WTC11 (cell line): Measurements from ENCODE around the gene TBC1D22A. TPM values are rescaled to one million over a fixed set of nuclear protein-coding genes. Genes with fewer than 3 reads are reported as not detected.

Experiments
- ATAC-seq: fragments of 200-7000 bp; cut with Tn5 transposase; 2 replicates; pipeline ENCODE4 v1.10.0; 2021; ENCODE audit warnings: mild to moderate bottlenecking, moderate library complexity
- CTCF ChIA-PET: fragments of 300-600 bp; sonication (Branson Sonifier 250); formaldehyde crosslinking; loops from one replicate; lab custom pipeline; 2021; ENCODE audit warnings: antibody characterized with exemption; lab: Charles Lee
- POLR2A ChIA-PET: fragments of 350-600 bp; sonication (Branson Sonifier 250); formaldehyde crosslinking; loops from one replicate; lab custom pipeline; 2021; ENCODE audit warnings: antibody characterized with exemption; lab: Charles Lee
- DNase-seq: peaks from one replicate; pipeline ENCODE4 v3.0.0; 2021; ENCODE audit warnings: low spot score
- H3K27ac Mint-ChIP-seq: 2 replicates; pipeline ENCODE4 v1.8.0; 2021; ENCODE audit warnings: mixed read lengths
- H3K27me3 Mint-ChIP-seq: 2 replicates; pipeline ENCODE4 v1.8.0; 2021; ENCODE audit warnings: low read depth, mild to moderate bottlenecking, moderate library complexity, mixed read lengths
- H3K36me3 Mint-ChIP-seq: 2 replicates; pipeline ENCODE4 v1.8.0; 2021; ENCODE audit warnings: mixed read lengths
- H3K4me1 Mint-ChIP-seq: 2 replicates; pipeline ENCODE4 v1.8.0; 2022; ENCODE audit warnings: mixed read lengths
- H3K4me3 Mint-ChIP-seq: 2 replicates; pipeline ENCODE4 v1.8.0; 2021; ENCODE audit warnings: mild to moderate bottlenecking, moderate library complexity, mixed read lengths
- H3K9me3 Mint-ChIP-seq: 2 replicates; pipeline ENCODE4 v1.8.0; 2021; ENCODE audit warnings: mixed read lengths
- CBFB ChIP-seq: sonication (generic); formaldehyde crosslinking; IDR thresholded peaks from 2 replicates; pipeline ENCODE4 v1.8.1; 2022; ENCODE audit warnings: mild to moderate bottlenecking, low read depth, missing genetic modification reagents
- FOXJ3 ChIP-seq: sonication (generic); formaldehyde crosslinking; IDR thresholded peaks from 2 replicates; pipeline ENCODE4 v1.9.0; 2021; ENCODE audit warnings: missing genetic modification reagents, mild to moderate bottlenecking, borderline replicate concordance
- FOXP1 ChIP-seq: sonication (generic); formaldehyde crosslinking; IDR thresholded peaks from 2 replicates; pipeline ENCODE4 v1.8.0; 2022; ENCODE audit warnings: missing genetic modification reagents, mild to moderate bottlenecking, moderate library complexity, borderline replicate concordance
- GABPB1 ChIP-seq: sonication (generic); formaldehyde crosslinking; IDR thresholded peaks from 2 replicates; pipeline ENCODE4 v1.8.1; 2023; ENCODE audit warnings: mild to moderate bottlenecking, missing genetic modification reagents
- SMAD3 ChIP-seq: sonication (generic); formaldehyde crosslinking; IDR thresholded peaks from 2 replicates; pipeline ENCODE4 v1.8.0; 2022; ENCODE audit warnings: missing genetic modification reagents, mild to moderate bottlenecking, borderline replicate concordance
- total RNA-seq: library from RNA; stranded (reverse); gene quantifications from 3 replicates; pipeline ENCODE4 v1.2.3, GENCODE V29; 2021
- TF ChIP-seq, protein P1 (sequence below): sonication (generic); formaldehyde crosslinking; IDR thresholded peaks from 2 replicates; pipeline ENCODE4 v1.8.0; 2023; ENCODE audit warnings: mild to moderate bottlenecking, missing genetic modification reagents
- TF ChIP-seq, protein P2 (sequence below): sonication (generic); formaldehyde crosslinking; IDR thresholded peaks from 2 replicates; pipeline ENCODE4 v1.8.1; 2023; ENCODE audit warnings: mild to moderate bottlenecking, missing genetic modification reagents
- TF ChIP-seq, protein P3 (sequence below): sonication (generic); formaldehyde crosslinking; conservative IDR thresholded peaks from 2 replicates; pipeline ENCODE4 v1.8.1; 2023; ENCODE audit warnings: mild to moderate bottlenecking, low read depth, missing genetic modification reagents, moderate library complexity
- TF ChIP-seq, protein P4 (sequence below): fragments of 250-450 bp; sonication (Bioruptor Pico); IDR thresholded peaks from 2 replicates; pipeline ENCODE4 v1.9.0; 2021; ENCODE audit warnings: mild to moderate bottlenecking
- TF ChIP-seq, protein P5 (sequence below): sonication (generic); formaldehyde crosslinking; IDR thresholded peaks from 2 replicates; pipeline ENCODE4 v1.8.1; 2023; ENCODE audit warnings: mild to moderate bottlenecking, missing genetic modification reagents, moderate library complexity
- TF ChIP-seq, protein P6 (sequence below): sonication (generic); formaldehyde crosslinking; IDR thresholded peaks from 2 replicates; pipeline ENCODE4 v1.8.0; 2022; ENCODE audit warnings: mild to moderate bottlenecking, missing genetic modification reagents
- TF ChIP-seq, protein P7 (sequence below): sonication (generic); formaldehyde crosslinking; IDR thresholded peaks from 2 replicates; pipeline ENCODE4 v1.8.1; 2023; ENCODE audit warnings: mild to moderate bottlenecking, moderate library complexity, missing genetic modification reagents
- TF ChIP-seq, protein P8 (sequence below): sonication (generic); formaldehyde crosslinking; IDR thresholded peaks from 2 replicates; pipeline ENCODE4 v1.8.0; 2022; ENCODE audit warnings: mild to moderate bottlenecking, missing genetic modification reagents

Gene TBC1D22A
- total RNA-seq, 1 experiment from 2014 or later = 18.1 TPM

DNA sequence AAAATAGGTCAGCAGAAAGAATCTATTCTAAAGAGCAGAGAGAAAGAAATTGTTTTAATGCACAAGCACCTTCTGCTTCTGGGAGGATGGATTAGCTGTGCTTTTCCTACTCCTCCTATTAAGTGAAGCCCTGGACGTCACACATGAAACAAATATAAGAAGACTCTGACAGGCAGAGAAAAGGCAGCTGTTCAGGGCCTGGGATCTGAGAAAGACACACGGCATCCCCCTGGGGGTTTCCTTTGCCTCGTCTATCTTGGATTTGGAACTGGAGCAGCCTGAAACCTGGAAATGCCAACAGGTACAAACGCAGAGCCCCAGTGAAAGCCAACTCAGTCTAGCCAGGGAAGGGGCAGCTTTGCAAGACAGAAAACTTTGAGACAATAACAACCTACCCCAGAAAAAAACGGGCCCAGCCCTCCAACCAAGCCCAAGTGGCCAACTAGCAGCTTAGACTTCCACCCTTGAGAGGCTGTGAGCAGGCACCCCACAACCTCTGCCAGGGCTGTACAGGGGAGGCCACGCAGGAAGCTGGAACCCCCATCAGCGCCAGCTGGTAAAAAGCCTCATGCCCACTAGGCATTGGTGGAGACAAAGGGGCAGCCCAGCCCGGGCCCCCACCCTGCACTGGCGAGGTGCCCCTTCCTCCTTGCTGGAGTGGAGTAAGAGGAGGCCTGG, 31.7 kb upstream of the TBC1D22A start:
- DNase-seq = no peak
- peaks cover 29% of the 10 kb centered on the region for H3K4me1 Mint-ChIP-seq
- H3K36me3 Mint-ChIP-seq = no peaks in the 10 kb centered on the region; the same call in 1 of the 2 replicates
- TF ChIP-seq FOXP1 (CRISPR knock-in tag) = no peak
- TF ChIP-seq, protein P1, sequence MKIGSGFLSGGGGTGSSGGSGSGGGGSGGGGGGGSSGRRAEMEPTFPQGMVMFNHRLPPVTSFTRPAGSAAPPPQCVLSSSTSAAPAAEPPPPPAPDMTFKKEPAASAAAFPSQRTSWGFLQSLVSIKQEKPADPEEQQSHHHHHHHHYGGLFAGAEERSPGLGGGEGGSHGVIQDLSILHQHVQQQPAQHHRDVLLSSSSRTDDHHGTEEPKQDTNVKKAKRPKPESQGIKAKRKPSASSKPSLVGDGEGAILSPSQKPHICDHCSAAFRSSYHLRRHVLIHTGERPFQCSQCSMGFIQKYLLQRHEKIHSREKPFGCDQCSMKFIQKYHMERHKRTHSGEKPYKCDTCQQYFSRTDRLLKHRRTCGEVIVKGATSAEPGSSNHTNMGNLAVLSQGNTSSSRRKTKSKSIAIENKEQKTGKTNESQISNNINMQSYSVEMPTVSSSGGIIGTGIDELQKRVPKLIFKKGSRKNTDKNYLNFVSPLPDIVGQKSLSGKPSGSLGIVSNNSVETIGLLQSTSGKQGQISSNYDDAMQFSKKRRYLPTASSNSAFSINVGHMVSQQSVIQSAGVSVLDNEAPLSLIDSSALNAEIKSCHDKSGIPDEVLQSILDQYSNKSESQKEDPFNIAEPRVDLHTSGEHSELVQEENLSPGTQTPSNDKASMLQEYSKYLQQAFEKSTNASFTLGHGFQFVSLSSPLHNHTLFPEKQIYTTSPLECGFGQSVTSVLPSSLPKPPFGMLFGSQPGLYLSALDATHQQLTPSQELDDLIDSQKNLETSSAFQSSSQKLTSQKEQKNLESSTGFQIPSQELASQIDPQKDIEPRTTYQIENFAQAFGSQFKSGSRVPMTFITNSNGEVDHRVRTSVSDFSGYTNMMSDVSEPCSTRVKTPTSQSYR (CRISPR knock-in tag) = no peak
- TF ChIP-seq, all 79 proteins: peak for 0
- ChIA-PET POLR2A (no interaction called here), CTCF (interaction anchor here (0.8 to 1.2 kb wide), 3 partner anchors 50 to 167 kb away, joined by 3 to 4 read pairs (median 3); no protein-coding TSS in a partner anchor)
- Mint-ChIP-seq H3K27me3 (no peaks in the 10 kb centered on the region), H3K4me3 (no peak overlapping the region), H3K27ac (no peak overlapping the region), H3K9me3 (no peaks in the 10 kb centered on the region)
- ATAC-seq = no peak

DNA sequence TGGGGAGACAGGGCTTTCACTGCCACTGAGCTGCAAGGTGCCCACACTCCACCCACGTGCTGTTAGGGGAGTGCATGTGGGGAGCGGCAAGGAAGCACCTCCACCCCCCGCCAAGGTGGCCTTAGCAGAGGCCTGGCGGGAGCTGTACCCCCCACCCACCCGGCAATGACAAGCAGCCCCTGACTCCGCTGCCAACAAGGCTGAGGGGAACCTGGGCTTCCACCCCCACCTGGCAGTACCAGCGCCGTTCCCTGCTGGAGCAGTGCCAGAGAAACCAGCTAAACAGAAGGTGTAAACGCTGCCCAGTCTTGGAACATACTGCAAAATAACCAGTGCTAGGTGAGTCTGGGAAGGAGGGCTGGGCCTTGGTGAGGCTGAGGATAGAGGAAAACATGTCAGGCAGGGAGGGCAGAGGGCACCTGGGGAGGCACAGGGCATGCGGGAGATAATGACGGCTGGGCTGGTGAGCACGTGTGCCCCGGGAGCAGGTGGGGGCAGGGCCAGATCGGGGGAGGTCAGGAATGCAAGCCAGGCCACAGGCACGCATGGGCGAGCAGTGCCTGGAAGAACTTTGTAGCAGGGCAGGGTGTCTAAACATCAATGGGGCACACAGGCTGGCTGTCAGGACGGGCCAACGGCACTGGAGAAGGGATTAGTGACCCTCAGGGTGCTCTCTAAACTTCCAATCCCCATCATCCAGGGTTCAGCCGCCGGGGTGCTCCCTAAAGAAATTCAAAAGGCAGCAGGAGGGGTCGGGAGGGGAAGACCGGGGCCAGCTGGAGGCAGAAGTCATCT, 31.0 kb upstream of the TBC1D22A start:
- ChIA-PET POLR2A (no interaction called here), CTCF (interaction anchor here (0.8 to 1.2 kb wide), 4 partner anchors 51 to 168 kb away, joined by 3 to 4 read pairs (median 3); no protein-coding TSS in a partner anchor)
- Mint-ChIP-seq H3K4me3 (no peak overlapping the region), H3K27me3 (no peaks in the 10 kb centered on the region), H3K4me1 (peaks cover 33% of the 10 kb centered on the region), H3K9me3 (no peaks in the 10 kb centered on the region), H3K36me3 (no peaks in the 10 kb centered on the region; the same call in 1 of the 2 replicates), H3K27ac (peak overlapping the region; percentile 6)
- DNase-seq (peak; percentile 52), ATAC-seq (peak; percentile 69)
- TF ChIP-seq SMAD3 (CRISPR knock-in tag) (no peak), CBFB (CRISPR knock-in tag) (no peak), FOXJ3 (CRISPR knock-in tag) (no peak), FOXP1 (CRISPR knock-in tag) (no peak), GABPB1 (CRISPR knock-in tag) (peak; percentile 53)
- TF ChIP-seq, protein P2, sequence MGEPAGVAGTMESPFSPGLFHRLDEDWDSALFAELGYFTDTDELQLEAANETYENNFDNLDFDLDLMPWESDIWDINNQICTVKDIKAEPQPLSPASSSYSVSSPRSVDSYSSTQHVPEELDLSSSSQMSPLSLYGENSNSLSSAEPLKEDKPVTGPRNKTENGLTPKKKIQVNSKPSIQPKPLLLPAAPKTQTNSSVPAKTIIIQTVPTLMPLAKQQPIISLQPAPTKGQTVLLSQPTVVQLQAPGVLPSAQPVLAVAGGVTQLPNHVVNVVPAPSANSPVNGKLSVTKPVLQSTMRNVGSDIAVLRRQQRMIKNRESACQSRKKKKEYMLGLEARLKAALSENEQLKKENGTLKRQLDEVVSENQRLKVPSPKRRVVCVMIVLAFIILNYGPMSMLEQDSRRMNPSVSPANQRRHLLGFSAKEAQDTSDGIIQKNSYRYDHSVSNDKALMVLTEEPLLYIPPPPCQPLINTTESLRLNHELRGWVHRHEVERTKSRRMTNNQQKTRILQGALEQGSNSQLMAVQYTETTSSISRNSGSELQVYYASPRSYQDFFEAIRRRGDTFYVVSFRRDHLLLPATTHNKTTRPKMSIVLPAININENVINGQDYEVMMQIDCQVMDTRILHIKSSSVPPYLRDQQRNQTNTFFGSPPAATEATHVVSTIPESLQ (CRISPR knock-in tag) = no peak
- TF ChIP-seq, protein P3, sequence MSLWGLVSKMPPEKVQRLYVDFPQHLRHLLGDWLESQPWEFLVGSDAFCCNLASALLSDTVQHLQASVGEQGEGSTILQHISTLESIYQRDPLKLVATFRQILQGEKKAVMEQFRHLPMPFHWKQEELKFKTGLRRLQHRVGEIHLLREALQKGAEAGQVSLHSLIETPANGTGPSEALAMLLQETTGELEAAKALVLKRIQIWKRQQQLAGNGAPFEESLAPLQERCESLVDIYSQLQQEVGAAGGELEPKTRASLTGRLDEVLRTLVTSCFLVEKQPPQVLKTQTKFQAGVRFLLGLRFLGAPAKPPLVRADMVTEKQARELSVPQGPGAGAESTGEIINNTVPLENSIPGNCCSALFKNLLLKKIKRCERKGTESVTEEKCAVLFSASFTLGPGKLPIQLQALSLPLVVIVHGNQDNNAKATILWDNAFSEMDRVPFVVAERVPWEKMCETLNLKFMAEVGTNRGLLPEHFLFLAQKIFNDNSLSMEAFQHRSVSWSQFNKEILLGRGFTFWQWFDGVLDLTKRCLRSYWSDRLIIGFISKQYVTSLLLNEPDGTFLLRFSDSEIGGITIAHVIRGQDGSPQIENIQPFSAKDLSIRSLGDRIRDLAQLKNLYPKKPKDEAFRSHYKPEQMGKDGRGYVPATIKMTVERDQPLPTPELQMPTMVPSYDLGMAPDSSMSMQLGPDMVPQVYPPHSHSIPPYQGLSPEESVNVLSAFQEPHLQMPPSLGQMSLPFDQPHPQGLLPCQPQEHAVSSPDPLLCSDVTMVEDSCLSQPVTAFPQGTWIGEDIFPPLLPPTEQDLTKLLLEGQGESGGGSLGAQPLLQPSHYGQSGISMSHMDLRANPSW = no peak
- TF ChIP-seq, protein P4, sequence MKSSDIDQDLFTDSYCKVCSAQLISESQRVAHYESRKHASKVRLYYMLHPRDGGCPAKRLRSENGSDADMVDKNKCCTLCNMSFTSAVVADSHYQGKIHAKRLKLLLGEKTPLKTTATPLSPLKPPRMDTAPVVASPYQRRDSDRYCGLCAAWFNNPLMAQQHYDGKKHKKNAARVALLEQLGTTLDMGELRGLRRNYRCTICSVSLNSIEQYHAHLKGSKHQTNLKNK = no peak
- TF ChIP-seq, protein P5, sequence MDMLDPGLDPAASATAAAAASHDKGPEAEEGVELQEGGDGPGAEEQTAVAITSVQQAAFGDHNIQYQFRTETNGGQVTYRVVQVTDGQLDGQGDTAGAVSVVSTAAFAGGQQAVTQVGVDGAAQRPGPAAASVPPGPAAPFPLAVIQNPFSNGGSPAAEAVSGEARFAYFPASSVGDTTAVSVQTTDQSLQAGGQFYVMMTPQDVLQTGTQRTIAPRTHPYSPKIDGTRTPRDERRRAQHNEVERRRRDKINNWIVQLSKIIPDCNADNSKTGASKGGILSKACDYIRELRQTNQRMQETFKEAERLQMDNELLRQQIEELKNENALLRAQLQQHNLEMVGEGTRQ (CRISPR knock-in tag) = peak; percentile 19; the same call in 1 of the 2 replicates
- TF ChIP-seq, protein P1 (CRISPR knock-in tag) = no peak
- TF ChIP-seq, protein P6, sequence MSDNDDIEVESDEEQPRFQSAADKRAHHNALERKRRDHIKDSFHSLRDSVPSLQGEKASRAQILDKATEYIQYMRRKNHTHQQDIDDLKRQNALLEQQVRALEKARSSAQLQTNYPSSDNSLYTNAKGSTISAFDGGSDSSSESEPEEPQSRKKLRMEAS (CRISPR knock-in tag) = peak; percentile 61; the same call in 1 of the 2 replicates
- TF ChIP-seq, protein P7, sequence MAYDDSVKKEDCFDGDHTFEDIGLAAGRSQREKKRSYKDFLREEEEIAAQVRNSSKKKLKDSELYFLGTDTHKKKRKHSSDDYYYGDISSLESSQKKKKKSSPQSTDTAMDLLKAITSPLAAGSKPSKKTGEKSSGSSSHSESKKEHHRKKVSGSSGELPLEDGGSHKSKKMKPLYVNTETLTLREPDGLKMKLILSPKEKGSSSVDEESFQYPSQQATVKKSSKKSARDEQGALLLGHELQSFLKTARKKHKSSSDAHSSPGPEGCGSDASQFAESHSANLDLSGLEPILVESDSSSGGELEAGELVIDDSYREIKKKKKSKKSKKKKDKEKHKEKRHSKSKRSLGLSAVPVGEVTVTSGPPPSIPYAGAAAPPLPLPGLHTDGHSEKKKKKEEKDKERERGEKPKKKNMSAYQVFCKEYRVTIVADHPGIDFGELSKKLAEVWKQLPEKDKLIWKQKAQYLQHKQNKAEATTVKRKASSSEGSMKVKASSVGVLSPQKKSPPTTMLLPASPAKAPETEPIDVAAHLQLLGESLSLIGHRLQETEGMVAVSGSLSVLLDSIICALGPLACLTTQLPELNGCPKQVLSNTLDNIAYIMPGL (CRISPR knock-in tag) = no peak
- TF ChIP-seq, protein P8, sequence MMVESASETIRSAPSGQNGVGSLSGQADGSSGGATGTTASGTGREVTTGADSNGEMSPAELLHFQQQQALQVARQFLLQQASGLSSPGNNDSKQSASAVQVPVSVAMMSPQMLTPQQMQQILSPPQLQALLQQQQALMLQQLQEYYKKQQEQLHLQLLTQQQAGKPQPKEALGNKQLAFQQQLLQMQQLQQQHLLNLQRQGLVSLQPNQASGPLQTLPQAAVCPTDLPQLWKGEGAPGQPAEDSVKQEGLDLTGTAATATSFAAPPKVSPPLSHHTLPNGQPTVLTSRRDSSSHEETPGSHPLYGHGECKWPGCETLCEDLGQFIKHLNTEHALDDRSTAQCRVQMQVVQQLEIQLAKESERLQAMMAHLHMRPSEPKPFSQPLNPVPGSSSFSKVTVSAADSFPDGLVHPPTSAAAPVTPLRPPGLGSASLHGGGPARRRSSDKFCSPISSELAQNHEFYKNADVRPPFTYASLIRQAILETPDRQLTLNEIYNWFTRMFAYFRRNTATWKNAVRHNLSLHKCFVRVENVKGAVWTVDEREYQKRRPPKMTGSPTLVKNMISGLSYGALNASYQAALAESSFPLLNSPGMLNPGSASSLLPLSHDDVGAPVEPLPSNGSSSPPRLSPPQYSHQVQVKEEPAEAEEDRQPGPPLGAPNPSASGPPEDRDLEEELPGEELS = no peak
